Body of pancreas (tissue), 4 donors: Measurements from ENCODE around the gene BMPR2. TPM values are rescaled to one million over a fixed set of nuclear protein-coding genes. Genes with fewer than 3 reads are reported as not detected.
A peak's percentile ranks its signal among the peaks of the same experiment; 100 is the strongest.
"Not testable (repeated sequence)": the region's sequence is repeated elsewhere in the genome, so short reads cannot be mapped to it uniquely, and the experiment has no call there.

ENCODE experiments used
- ATAC-seq: fragments of 150-250 bp; one replicate; pipeline ENCODE4 v1.9.1; 2016
- DNase-seq, 4 donors: peaks; one replicate each; pipeline ENCODE4 v3.0.0-alpha.2; 2019
- H3K27ac ChIP-seq, 4 donors: fragments of 200-600 bp; sonication (generic); 1 replicate in 3 of 4; 2 replicates in 1 of 4; pipeline versions ENCODE4 v1.5.1 to v1.6.1; 2016 to 2019; ENCODE audit warnings: mild to moderate bottlenecking in 1 of 4, mixed read lengths in 1 of 4, moderate library complexity in 1 of 4
- H3K27me3 ChIP-seq, 2 donors: fragments of 200-600 bp; sonication (generic); one replicate each; pipeline ENCODE4 v1.6.0; 2016; ENCODE audit warnings: mild to moderate bottlenecking in 1 of 2
- H3K36me3 ChIP-seq, 2 donors: fragments of 200-600 bp; sonication (generic); replicated peaks in 1 of 2; 2 replicates each; pipeline ENCODE4 v1.5.1; 2016; ENCODE audit warnings: low read depth in 2 of 2; ENCODE audit not compliant: insufficient read depth in 1 of 2
- H3K4me1 ChIP-seq: fragments of 200-600 bp; sonication (generic); one replicate; pipeline ENCODE4 v1.6.0; 2016
- H3K4me3 ChIP-seq, 2 donors: fragments of 200-600 bp; sonication (generic); 1 replicate in 1 of 2; 2 replicates in 1 of 2; pipeline ENCODE4 v1.5.1; 2016 to 2019
- H3K9me3 ChIP-seq, 3 donors: fragments of 200-600 bp; sonication (generic); 1 replicate in 2 of 3; 2 replicates in 1 of 3; pipeline ENCODE4 v1.5.1; 2016
- CTCF ChIP-seq, 7 experiments: fragments of 450-650 bp in 4 of 7; fragments of 200-600 bp in 3 of 7; sonication (generic) in 3 of 7; IDR thresholded peaks; one replicate each; pipeline ENCODE4 v1.5.1; 2016 to 2019; ENCODE audit warnings: antibody characterized with exemption in 7 of 7
- POLR2A ChIP-seq, 3 donors: fragments of 450-650 bp; IDR thresholded peaks; one replicate each; pipeline ENCODE4 v1.6.1; 2016; ENCODE audit warnings: antibody characterized with exemption in 3 of 3, mild to moderate bottlenecking in 2 of 3
- WGBS, 2 donors: methylation state at CpG; one replicate each; pipeline ENCODE4 v1.1.5; 2017; 5-methylcytosine and 5-hydroxymethylcytosine counted together
- intact Hi-C: fragments of 100-400 bp; cut with DNase I; formaldehyde crosslinking; loops from one replicate; pipeline ENCODE4 v1.15.1; 2023
- total RNA-seq, 2 donors: library from RNA; depleted of rRNA; stranded (reverse); fragments of >200 nt; gene quantifications; one replicate each; pipeline ENCODE4 v1.1.0, GENCODE V29; 2016

Gene BMPR2
- total RNA-seq, 2 donors from 2014 or later = 13.7 to 26.7 TPM

GRCh38 chr2:202577250-202578183 lies 201.4 kb downstream of the BMPR2 start:
- intact Hi-C loops = no loop called here
- no peak for TF ChIP-seq POLR2A (IDR thresholded peaks at IDR 0.05)
- no peak for TF ChIP-seq CTCF (IDR thresholded peaks at IDR 0.05)
- no peak overlapping the region for H3K4me3 ChIP-seq
- ATAC-seq (no peak), DNase-seq (no peak)
- H3K36me3 ChIP-seq = no peaks in the 10 kb centered on the region
- H3K27me3 ChIP-seq = no peaks in the 10 kb centered on the region
- WGBS, 2 donors = 64 to 65% methylated on average over 9 to 10 of the region's 10 CpGs
- no peaks in the 10 kb centered on the region for H3K9me3 ChIP-seq
- H3K27ac ChIP-seq = no peak overlapping the region
- H3K4me1 ChIP-seq = no peaks in the 10 kb centered on the region

- H3K27me3 ChIP-seq, intact Hi-C loops, H3K4me1 ChIP-seq, H3K27ac ChIP-seq, H3K4me3 ChIP-seq, ATAC-seq, DNase-seq, H3K36me3 ChIP-seq, H3K9me3 ChIP-seq: not testable (repeated sequence)
- WGBS, 2 donors = 78 to 80% methylated on average over 7 of the region's 7 CpGs
Observed at GRCh38 chr2:202582846-202583245, 206.7 kb downstream of the BMPR2 start.

- intact Hi-C loops = no loop called here
- Histone ChIP-seq H3K36me3 (no peaks in the 10 kb centered on the region), H3K27ac (no peak overlapping the region), H3K4me3 (no peak overlapping the region), H3K27me3 (no peaks in the 10 kb centered on the region), H3K4me1 (peaks cover 5% of the 10 kb centered on the region), H3K9me3 (no peaks in the 10 kb centered on the region)
- no peak for DNase-seq
- no peak for TF ChIP-seq POLR2A (IDR thresholded peaks at IDR 0.05)
- TF ChIP-seq CTCF (IDR thresholded peaks at IDR 0.05) = no peak
- ATAC-seq = no peak
- WGBS, 2 donors = 75 to 79% methylated on average over 2 of the region's 2 CpGs
Observed at GRCh38 chr2:202583709-202584219, 207.6 kb downstream of the BMPR2 start.

- H3K4me3 ChIP-seq = no peak overlapping the region
- H3K27me3 ChIP-seq = no peaks in the 10 kb centered on the region
- intact Hi-C loops = no loop called here
- peaks cover 7% of the 10 kb centered on the region for H3K4me1 ChIP-seq
- WGBS, 2 donors = 22 to 30% methylated on average over 11 to 17 of the region's 17 CpGs
- TF ChIP-seq POLR2A (IDR thresholded peaks at IDR 0.05) = no peak
- peak; percentile 66 to 93 (median 84) for TF ChIP-seq CTCF (IDR thresholded peaks at IDR 0.05)
- peak; percentile 64 to 77 (median 76) for DNase-seq
- H3K9me3 ChIP-seq = no peaks in the 10 kb centered on the region
- ATAC-seq = peak; percentile 88
- H3K36me3 ChIP-seq = no peaks in the 10 kb centered on the region
- H3K27ac ChIP-seq = no peak overlapping the region
Observed at GRCh38 chr2:202588647-202589581, 212.8 kb downstream of the BMPR2 start.

GRCh38 chr2:202589582-202589949 lies 213.4 kb downstream of the BMPR2 start:
- no peak for ATAC-seq
- intact Hi-C loops = no loop called here
- no peaks in the 10 kb centered on the region for H3K36me3 ChIP-seq
- peaks cover 7% of the 10 kb centered on the region for H3K4me1 ChIP-seq
- no peak overlapping the region for H3K27ac ChIP-seq
- DNase-seq = no peak
- WGBS, 2 donors = 90 to 91% methylated on average over 4 of the region's 4 CpGs
- no peaks in the 10 kb centered on the region for H3K27me3 ChIP-seq
- H3K9me3 ChIP-seq = no peaks in the 10 kb centered on the region
- H3K4me3 ChIP-seq = no peak overlapping the region
- no peak for TF ChIP-seq POLR2A (IDR thresholded peaks at IDR 0.05)
- TF ChIP-seq CTCF (IDR thresholded peaks at IDR 0.05) = no peak
